ENCODE results near the gene LURAP1L.

GRCh38 chr9:12773562-12773961, 1.3 kb upstream of the LURAP1L start:
- TF ChIP-seq CTCF (IDR thresholded peaks at IDR 0.05) (no peak), POLR2A (IDR thresholded peaks at IDR 0.05) (no peak)
